GM12874 (cell line): Measurements from ENCODE around the gene OMP.

Source experiments
- TF ChIP-seq, protein P1 (sequence below): IDR thresholded peaks from 2 replicates; pipeline ENCODE4 v1.5.1; 2011; ENCODE audit warnings: low read depth, mild to moderate bottlenecking, control low read depth, low read length, moderate library complexity; ENCODE audit not compliant: insufficient read depth

The OMP gene

DNA sequence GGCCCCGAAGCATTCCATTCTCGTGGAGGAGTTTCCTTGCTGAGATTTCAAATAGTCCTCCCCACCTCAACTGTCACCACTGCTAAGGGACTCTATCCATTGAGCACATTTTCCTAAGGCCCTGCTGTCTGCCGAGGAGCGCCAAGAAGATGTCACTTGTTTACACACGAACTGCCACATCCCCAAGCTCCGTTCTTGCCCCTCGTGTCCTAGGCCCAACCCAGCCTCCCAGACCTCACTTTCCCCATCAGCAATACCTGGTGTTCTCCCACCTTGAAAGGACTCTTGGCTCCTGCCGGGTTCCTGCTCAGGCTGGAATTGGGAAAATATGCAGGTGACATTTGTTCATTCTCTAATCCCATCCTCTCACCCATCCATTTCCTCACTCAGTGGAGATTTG is 21.4 kb downstream of the OMP start:
- TF ChIP-seq, protein P1, sequence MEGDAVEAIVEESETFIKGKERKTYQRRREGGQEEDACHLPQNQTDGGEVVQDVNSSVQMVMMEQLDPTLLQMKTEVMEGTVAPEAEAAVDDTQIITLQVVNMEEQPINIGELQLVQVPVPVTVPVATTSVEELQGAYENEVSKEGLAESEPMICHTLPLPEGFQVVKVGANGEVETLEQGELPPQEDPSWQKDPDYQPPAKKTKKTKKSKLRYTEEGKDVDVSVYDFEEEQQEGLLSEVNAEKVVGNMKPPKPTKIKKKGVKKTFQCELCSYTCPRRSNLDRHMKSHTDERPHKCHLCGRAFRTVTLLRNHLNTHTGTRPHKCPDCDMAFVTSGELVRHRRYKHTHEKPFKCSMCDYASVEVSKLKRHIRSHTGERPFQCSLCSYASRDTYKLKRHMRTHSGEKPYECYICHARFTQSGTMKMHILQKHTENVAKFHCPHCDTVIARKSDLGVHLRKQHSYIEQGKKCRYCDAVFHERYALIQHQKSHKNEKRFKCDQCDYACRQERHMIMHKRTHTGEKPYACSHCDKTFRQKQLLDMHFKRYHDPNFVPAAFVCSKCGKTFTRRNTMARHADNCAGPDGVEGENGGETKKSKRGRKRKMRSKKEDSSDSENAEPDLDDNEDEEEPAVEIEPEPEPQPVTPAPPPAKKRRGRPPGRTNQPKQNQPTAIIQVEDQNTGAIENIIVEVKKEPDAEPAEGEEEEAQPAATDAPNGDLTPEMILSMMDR, result no peak

DNA sequence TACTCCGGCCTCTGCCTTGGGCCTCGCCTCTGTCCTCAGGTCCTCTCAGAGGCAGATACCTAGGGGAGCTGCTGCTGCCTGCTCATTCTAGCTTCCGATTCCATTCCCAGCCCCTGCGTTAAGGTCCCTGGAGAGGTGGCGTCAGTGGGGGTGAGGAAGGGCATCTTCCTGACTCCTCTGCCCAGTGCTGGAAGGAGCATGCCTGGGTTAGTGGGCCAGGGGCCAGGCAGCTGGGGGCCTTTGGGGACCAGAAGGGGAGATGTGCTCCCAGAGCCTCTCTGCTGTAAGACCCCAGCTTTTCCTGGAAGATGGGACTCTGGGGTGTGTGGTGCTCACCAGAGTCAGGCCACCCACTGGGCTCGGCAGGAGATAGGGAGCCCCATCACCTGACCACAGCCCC is 21.8 kb downstream of the OMP start:
- TF ChIP-seq, protein P1, result no peak

DNA sequence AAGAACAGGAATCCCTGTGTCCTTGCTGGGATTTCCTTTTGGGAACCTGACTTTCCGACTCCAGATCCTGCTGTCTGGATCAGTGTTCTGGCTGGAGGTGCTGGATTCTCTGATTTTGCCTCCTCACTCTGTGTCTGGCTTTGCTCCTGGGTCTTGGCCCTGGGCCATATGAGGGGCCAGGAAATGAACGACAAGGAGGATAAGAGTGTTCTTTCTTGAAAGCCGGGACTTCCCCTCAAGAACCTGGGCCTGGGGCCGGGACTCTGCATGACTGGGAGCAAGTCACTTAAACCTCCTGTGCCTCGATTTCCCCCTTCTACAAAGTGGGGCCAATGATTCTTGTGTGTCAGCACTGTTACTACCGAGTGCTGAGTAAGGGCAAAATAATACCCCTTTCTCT is 22.6 kb downstream of the OMP start:
- TF ChIP-seq, protein P1, result no peak

DNA sequence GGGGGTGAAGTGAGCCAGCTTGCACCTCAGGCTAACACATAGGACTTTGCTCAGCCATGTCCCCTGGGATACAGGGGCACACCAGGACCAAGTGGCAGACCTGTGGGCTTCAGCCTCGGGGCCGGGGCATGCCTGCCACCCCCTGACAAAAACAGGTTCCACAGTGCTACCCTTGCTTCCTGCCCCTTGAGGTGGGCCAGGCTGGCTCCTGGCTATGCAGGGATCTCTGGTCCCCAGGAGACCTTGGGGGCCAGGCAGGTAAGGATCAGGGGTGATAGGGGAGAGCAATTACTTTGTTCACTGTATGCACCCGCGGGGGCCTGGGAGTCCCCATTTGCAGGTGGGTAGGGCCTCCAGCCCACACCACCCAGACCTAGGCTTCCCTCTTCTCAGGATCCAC is 23.1 kb downstream of the OMP start:
- TF ChIP-seq, protein P1, result no peak

DNA sequence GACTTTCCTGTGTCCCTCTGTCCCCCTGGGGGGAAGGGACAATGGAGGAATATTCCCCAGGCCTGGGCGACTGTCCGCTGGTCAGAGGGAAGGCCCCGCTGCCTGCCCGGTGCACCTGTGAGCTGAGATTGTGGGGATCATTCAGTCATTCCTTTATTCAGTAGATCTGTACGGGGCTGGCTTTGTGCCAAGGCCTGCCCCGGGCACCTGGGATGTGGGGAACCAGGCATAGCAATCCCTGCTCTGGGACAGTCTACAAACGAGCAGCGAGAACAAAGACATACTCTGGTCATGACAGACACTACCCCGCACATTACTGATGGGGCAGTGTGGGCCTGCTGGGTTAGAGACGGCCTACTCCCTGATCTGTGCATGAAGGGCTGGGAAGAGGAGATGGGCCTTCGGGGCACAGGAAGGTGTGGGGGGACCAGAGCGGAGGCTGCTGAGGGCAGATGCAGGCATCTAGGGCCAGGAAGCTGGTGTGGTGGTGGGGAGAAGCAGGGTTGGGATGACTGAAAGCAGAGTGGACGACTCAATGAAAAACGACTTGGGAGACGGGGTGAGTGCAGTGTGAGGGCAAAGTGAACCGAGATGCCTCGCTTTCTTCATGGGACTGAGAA is 23.6 kb downstream of the OMP start:
- TF ChIP-seq, protein P1, result no peak

DNA sequence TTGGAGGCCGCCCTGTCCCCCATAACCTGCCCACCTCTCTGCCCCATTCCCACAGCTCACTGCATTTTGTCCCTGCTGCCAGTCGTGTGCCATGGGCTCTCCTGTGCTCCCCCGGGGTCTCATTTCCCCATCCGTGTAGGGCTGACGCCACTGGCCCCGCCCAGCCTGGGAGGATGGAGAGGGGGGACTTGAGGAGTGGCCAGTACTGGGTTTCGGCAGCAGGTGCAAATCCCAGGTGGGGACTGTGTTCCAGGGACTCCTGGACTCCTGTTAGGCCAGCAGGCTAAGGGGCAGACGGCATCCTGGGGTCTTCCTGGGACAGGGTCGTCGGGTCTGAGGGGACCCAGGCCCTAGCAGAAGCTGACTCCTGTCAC is 24.2 kb downstream of the OMP start:
- TF ChIP-seq, protein P1, result no peak

DNA sequence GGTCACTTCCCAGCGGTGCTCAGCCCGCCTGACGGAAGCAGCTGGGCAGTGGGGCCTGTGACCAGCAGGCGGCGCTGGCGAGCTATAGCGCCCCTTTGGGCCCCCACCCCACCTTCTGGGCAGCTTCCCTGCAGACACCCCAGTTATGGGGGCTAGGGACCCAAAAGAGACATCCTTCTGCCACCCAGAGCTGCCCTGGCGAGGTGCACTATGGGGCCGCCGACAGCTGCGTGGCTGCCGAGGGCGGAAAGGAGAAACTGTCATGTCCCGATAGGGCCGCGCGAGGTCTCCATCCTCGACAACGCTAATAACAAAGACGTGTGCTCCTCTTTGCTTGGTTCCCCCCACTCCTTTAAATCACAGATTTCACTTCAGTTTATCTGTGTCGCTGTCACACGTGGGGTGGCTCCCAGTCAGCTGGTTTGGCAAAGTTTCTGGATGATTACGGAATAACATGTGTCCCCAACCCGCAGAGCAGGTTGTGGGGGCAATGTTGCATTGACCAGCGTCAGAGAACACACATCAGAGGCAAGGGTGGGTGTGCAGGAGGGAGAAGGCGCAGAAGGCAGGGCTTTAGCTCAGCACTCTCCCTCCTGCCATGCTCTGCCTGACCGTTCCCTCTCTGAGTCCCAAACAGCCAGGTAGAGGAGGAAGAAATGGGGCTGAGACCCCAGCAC is 24.7 kb downstream of the OMP start:
- TF ChIP-seq, protein P1, result peak; percentile 99
